Measurements from ENCODE around the gene ZNF205. TPM values are rescaled to one million over a fixed set of nuclear protein-coding genes. Genes with fewer than 3 reads are reported as not detected.
A peak's percentile ranks its signal among the peaks of the same experiment; 100 is the strongest.

Gene ZNF205
- total RNA-seq, 2 donors from 2014 or later, result 15.4 to 18.3 TPM

DNA sequence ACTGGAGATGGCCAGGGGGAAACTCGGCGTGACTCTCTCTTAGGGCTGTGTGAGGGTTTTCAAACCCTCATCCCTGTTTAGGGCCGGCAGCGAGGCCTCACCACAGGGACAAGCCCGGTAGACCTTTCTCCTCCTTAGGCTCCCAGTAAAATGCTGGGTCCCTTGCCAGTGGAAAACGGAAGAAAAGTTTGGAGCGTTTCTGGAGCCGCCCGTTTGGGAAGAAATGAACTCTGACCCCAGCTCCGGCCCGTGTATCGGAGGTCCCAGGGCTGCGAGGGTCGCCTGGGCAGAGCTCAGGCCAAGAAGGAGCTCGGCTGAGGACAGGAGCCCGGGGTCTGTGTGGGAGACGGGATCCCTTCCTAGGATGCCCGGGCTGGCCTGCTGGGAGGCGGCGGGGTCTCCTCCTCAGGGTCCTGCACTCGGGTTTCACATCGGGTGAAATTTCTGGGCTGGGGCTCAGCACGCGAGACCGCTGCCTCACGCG, 45.7 kb downstream of the ZNF205 start:
- peak overlapping the region; percentile 88 for H3K27ac Mint-ChIP-seq
- H3K4me1 ChIP-seq (ENCODE audit: control insufficient read depth, insufficient read depth, low read length), result no peaks in the 10 kb centered on the region
- H3K9me3 ChIP-seq (ENCODE audit: control insufficient read depth, low read length), result no peaks in the 10 kb centered on the region
- peaks cover 8% of the 10 kb centered on the region for H3K27me3 ChIP-seq (ENCODE audit: control insufficient read depth, insufficient read depth, low read length, poor library complexity, severe bottlenecking)
- no peaks in the 10 kb centered on the region for H3K36me3 ChIP-seq (ENCODE audit: control insufficient read depth, insufficient read depth, low read length)
- no peak overlapping the region for H3K27ac ChIP-seq (ENCODE audit: low read depth, low read length)
- DNase-seq, result peak; percentile 82
- WGBS, 2 experiments (ENCODE audit: insufficient coverage in 1 of 2, insufficient read length in 1 of 2), result 1% methylated on average over 18 to 27 of the region's 27 CpGs
- peaks cover 2% of the 10 kb centered on the region for H3K9me3 Mint-ChIP-seq
- H3K4me1 Mint-ChIP-seq, result peaks cover 3% of the 10 kb centered on the region
- peak overlapping the region; percentile 72 for H3K4me3 Mint-ChIP-seq
- TF ChIP-seq, protein P1, sequence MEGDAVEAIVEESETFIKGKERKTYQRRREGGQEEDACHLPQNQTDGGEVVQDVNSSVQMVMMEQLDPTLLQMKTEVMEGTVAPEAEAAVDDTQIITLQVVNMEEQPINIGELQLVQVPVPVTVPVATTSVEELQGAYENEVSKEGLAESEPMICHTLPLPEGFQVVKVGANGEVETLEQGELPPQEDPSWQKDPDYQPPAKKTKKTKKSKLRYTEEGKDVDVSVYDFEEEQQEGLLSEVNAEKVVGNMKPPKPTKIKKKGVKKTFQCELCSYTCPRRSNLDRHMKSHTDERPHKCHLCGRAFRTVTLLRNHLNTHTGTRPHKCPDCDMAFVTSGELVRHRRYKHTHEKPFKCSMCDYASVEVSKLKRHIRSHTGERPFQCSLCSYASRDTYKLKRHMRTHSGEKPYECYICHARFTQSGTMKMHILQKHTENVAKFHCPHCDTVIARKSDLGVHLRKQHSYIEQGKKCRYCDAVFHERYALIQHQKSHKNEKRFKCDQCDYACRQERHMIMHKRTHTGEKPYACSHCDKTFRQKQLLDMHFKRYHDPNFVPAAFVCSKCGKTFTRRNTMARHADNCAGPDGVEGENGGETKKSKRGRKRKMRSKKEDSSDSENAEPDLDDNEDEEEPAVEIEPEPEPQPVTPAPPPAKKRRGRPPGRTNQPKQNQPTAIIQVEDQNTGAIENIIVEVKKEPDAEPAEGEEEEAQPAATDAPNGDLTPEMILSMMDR (conservative IDR thresholded peaks at IDR 0.05), result no peak
- peak overlapping the region; percentile 11 for H3K9ac ChIP-seq (ENCODE audit: extremely low read depth, low read length, poor library complexity, severe bottlenecking)
- H3K27me3 Mint-ChIP-seq (ENCODE audit: insufficient read depth), result peaks cover 29% of the 10 kb centered on the region
- H3K36me3 Mint-ChIP-seq (ENCODE audit: low read depth), result no peaks in the 10 kb centered on the region
- H3K4me3 ChIP-seq (ENCODE audit: low read length), result peak overlapping the region; percentile 87

DNA sequence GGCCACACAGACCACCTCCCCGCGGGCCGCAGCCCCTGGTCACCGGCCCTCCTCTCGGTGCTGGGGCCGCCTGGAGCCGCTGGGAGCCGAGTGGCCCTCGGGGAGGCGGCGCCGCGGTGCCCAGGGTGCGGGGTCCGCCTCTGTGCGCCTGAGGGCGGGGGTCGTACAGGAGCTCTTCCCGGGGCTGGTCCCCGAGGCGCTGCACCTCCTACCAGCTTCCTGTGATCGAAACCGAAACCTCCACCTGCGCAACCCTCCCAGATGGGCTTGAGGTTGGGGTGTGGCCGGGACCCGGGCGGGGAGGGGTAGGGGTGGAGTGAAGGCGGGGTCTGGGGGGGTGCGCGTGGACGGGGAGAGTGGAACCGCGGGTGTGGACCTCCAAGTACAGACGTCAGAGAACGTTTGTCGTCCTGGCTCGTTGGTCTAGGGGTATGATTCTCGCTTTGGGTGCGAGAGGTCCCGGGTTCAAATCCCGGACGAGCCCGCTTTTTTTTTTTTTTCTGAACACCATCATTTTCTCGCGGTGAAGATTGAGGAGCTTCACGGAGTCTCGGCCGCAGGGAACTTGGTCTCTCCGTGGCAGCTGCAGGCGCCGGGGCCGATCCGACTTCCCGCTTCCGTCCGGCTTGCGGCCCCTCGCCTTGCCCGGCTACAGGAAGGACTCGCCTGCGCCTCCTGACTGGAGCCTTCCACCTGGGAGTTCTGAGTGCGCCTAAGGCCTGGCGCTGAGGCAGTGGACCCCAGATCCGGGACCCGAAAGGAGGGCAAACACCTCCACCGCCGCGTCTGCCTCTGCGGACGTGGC, 46.3 kb downstream of the ZNF205 start:
- H3K4me1 ChIP-seq (ENCODE audit: control insufficient read depth, insufficient read depth, low read length), result no peaks in the 10 kb centered on the region
- Mint-ChIP-seq H3K9me3 (peaks cover 2% of the 10 kb centered on the region), H3K36me3 (ENCODE audit: low read depth) (no peaks in the 10 kb centered on the region), H3K4me1 (peaks cover 3% of the 10 kb centered on the region), H3K27ac (peak overlapping the region; percentile 90), H3K4me3 (peak overlapping the region; percentile 72), H3K27me3 (ENCODE audit: insufficient read depth) (peaks cover 28% of the 10 kb centered on the region)
- TF ChIP-seq, protein P1 (conservative IDR thresholded peaks at IDR 0.05), result no peak
- WGBS, 2 experiments (ENCODE audit: insufficient coverage in 1 of 2, insufficient read length in 1 of 2), result 1% methylated on average over 32 to 70 of the region's 70 CpGs
- no peak overlapping the region for H3K27ac ChIP-seq (ENCODE audit: low read depth, low read length)
- no peaks in the 10 kb centered on the region for H3K36me3 ChIP-seq (ENCODE audit: control insufficient read depth, insufficient read depth, low read length)
- peak; percentile 95 for DNase-seq
- H3K9me3 ChIP-seq (ENCODE audit: control insufficient read depth, low read length), result no peaks in the 10 kb centered on the region
- H3K9ac ChIP-seq (ENCODE audit: extremely low read depth, low read length, poor library complexity, severe bottlenecking), result peak overlapping the region; percentile 57
- H3K27me3 ChIP-seq (ENCODE audit: control insufficient read depth, insufficient read depth, low read length, poor library complexity, severe bottlenecking), result peaks cover 8% of the 10 kb centered on the region
- peak overlapping the region; percentile 87 for H3K4me3 ChIP-seq (ENCODE audit: low read length)

DNA sequence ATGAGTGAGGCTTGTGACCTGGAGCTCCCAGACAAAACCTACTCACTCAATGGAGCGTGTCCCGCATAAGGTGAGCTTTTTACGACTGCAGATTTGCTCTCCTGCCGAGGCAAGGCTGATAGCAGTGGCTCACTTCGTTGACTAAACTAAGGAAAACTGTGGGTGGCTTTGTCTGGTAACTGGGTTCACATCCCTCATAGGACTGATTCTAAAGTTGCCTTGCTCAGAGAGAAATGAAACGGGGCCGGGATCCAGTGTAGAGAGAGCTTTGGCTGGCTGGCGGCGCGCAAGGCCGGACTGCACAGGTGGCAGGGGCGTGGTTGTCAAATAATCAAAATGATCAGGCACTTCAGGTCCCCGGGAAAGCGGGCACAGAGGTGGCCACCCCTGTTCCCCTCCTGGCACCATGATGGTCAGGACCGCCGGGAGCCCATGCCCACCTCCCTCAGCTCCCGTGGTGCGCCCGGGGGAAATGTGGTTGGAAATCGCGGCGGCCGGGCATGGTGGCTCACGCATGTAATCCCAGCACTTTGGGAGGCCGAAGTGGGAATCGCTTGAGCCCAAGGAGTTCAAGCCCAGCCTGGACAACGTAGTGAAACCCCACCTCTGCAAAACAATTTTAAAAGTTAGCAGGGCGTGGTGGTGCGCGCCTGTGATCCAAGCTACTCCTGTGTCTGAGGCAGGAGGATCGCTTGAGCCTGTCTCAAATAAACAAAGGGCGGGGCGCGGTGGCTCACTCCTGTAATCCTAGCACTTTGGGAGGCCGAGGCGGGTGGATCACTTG, 49.0 kb downstream of the ZNF205 start:
- 93 to 95% methylated on average over 30 to 36 of the region's 36 CpGs for WGBS, 2 experiments (ENCODE audit: insufficient coverage in 1 of 2, insufficient read length in 1 of 2)
- no peaks in the 10 kb centered on the region for H3K36me3 ChIP-seq (ENCODE audit: control insufficient read depth, insufficient read depth, low read length)

More for the DNA sequence above, 49.0 kb downstream of the ZNF205 start:
- Mint-ChIP-seq H3K9me3 (no peaks in the 10 kb centered on the region), H3K4me1 (peaks cover 3% of the 10 kb centered on the region), H3K27ac (no peak overlapping the region), H3K27me3 (ENCODE audit: insufficient read depth) (peaks cover 19% of the 10 kb centered on the region), H3K36me3 (ENCODE audit: low read depth) (no peaks in the 10 kb centered on the region), H3K4me3 (peak overlapping the region; percentile 26)
- DNase-seq, result no peak
- TF ChIP-seq, protein P1 (conservative IDR thresholded peaks at IDR 0.05), result no peak
- H3K4me3 ChIP-seq (ENCODE audit: low read length), result no peak overlapping the region
- H3K9me3 ChIP-seq (ENCODE audit: control insufficient read depth, low read length), result no peaks in the 10 kb centered on the region
- H3K9ac ChIP-seq (ENCODE audit: extremely low read depth, low read length, poor library complexity, severe bottlenecking), result no peak overlapping the region
- peaks cover 9% of the 10 kb centered on the region for H3K27me3 ChIP-seq (ENCODE audit: control insufficient read depth, insufficient read depth, low read length, poor library complexity, severe bottlenecking)
- no peak overlapping the region for H3K27ac ChIP-seq (ENCODE audit: low read depth, low read length)
- H3K4me1 ChIP-seq (ENCODE audit: control insufficient read depth, insufficient read depth, low read length), result no peaks in the 10 kb centered on the region

Data from endodermal cell (in vitro differentiated cells).